ENCODE measurements around the gene FRMD6.
A peak's percentile ranks its signal among the peaks of the same experiment; 100 is the strongest.
"Not testable (repeated sequence)": the region's sequence is repeated elsewhere in the genome, so short reads cannot be mapped to it uniquely, and the experiment has no call there.

FRMD6 gene

GRCh38 chr14:51630987-51631386 lies 20.7 kb upstream of the FRMD6 start:
- no peak for DNase-seq (ENCODE audit: low spot score)

- not testable (repeated sequence) for DNase-seq (ENCODE audit: low spot score)
Observed at GRCh38 chr14:51633298-51633697, 18.4 kb upstream of the FRMD6 start.

GRCh38 chr14:51636109-51636508 lies 15.6 kb upstream of the FRMD6 start:
- DNase-seq (ENCODE audit: low spot score): no peak

GRCh38 chr14:51638071-51638944 lies 13.4 kb upstream of the FRMD6 start:
- DNase-seq (ENCODE audit: low spot score): peak; percentile 83

- no peak for DNase-seq (ENCODE audit: low spot score)
Observed at GRCh38 chr14:51639668-51640316, 11.9 kb upstream of the FRMD6 start.

GRCh38 chr14:51643140-51643539 lies 8.6 kb upstream of the FRMD6 start:
- DNase-seq (ENCODE audit: low spot score): peak; percentile 77

- DNase-seq (ENCODE audit: low spot score): no peak
Observed at GRCh38 chr14:51644217-51644933, 7.3 kb upstream of the FRMD6 start.

GRCh38 chr14:51648296-51648695 lies 3.4 kb upstream of the FRMD6 start:
- no peak for DNase-seq (ENCODE audit: low spot score)

- DNase-seq (ENCODE audit: low spot score): no peak
Observed at GRCh38 chr14:51650716-51651387, 858 bp upstream of the FRMD6 start.

GRCh38 chr14:51652168-51653078 lies 713 bp downstream of the FRMD6 start:
- no peak for DNase-seq (ENCODE audit: low spot score)

GRCh38 chr14:51653079-51653774 lies 1.5 kb downstream of the FRMD6 start:
- peak; percentile 17 for DNase-seq (ENCODE audit: low spot score)

- DNase-seq (ENCODE audit: low spot score): no peak
Observed at GRCh38 chr14:51653775-51654532, 2.2 kb downstream of the FRMD6 start.

GRCh38 chr14:51654533-51654845 lies 2.8 kb downstream of the FRMD6 start:
- no peak for DNase-seq (ENCODE audit: low spot score)

GRCh38 chr14:51657762-51658161 lies 6.1 kb downstream of the FRMD6 start:
- no peak for DNase-seq (ENCODE audit: low spot score)

GRCh38 chr14:51658441-51659173 lies 6.9 kb downstream of the FRMD6 start:
- DNase-seq (ENCODE audit: low spot score): no peak

- no peak for DNase-seq (ENCODE audit: low spot score)
Observed at GRCh38 chr14:51660741-51661140, 9.0 kb downstream of the FRMD6 start.

- peak; percentile 25 for DNase-seq (ENCODE audit: low spot score)
Observed at GRCh38 chr14:51661504-51661903, 9.8 kb downstream of the FRMD6 start.

GRCh38 chr14:51663783-51664326 lies 12.1 kb downstream of the FRMD6 start:
- DNase-seq (ENCODE audit: low spot score): no peak

GRCh38 chr14:51666070-51666469 lies 14.4 kb downstream of the FRMD6 start:
- no peak for DNase-seq (ENCODE audit: low spot score)
